ENCODE data around the gene MAP3K3.
"Not testable (repeated sequence)": the region's sequence is repeated elsewhere in the genome, so short reads cannot be mapped to it uniquely, and the experiment has no call there.

The MAP3K3 gene

GRCh38 chr17:63709110-63709509, 86.9 kb downstream of the MAP3K3 start:
- DNase-seq, result no peak

GRCh38 chr17:63714550-63715277, 92.5 kb downstream of the MAP3K3 start:
- DNase-seq, result no peak

- DNase-seq, result no peak
These were observed 94.2 kb downstream of the MAP3K3 start for GRCh38 chr17:63716426-63716825.

- no peak for DNase-seq
These were observed 96.8 kb downstream of the MAP3K3 start for GRCh38 chr17:63718988-63719387.

- not testable (repeated sequence) for DNase-seq
These were observed 98.0 kb downstream of the MAP3K3 start for GRCh38 chr17:63720194-63720593.

GRCh38 chr17:63722403-63722802, 100.2 kb downstream of the MAP3K3 start:
- no peak for DNase-seq

GRCh38 chr17:63735691-63736090, 113.5 kb downstream of the MAP3K3 start:
- no peak for DNase-seq

GRCh38 chr17:63740464-63741142, 118.4 kb downstream of the MAP3K3 start:
- no peak for DNase-seq

GRCh38 chr17:63741143-63741407, 118.9 kb downstream of the MAP3K3 start:
- no peak for DNase-seq

- peak; percentile 99 for DNase-seq
These were observed 119.4 kb downstream of the MAP3K3 start, which contains the start of gene STRADA for GRCh38 chr17:63741408-63742173. Gene STRADA (minus strand): TSS chr17:63741799. CDS start chr17:63728369, 13,430 bp downstream.

Measured in activated CD4-positive, alpha-beta T cell treated with anti-CD3 and anti-CD28 coated beads, Interleukin-2, Interleukin-6, amounts not matched to agents 100 ng/mL and 50 ng/mL, durations not matched to agents 16 hours and 8 hours (primary cell).